Left lung (tissue), 10 donors: ENCODE data around the gene COL4A2. TPM values are rescaled to one million over a fixed set of nuclear protein-coding genes. Genes with fewer than 3 reads are reported as not detected.

Source experiments
- ATAC-seq: fragments of 200-7000 bp; cut with Tn5 transposase; one replicate; pipeline ENCODE4 v1.9.1; 2020; ENCODE audit warnings: moderate library complexity
- DNase-seq, 4 donors: peaks; one replicate each; pipeline ENCODE4 v3.0.0-alpha.2; 2013 to 2020
- H3K27ac ChIP-seq, 2 donors: fragments of 200-600 bp; sonication (generic) in 1 of 2; one replicate each; pipeline versions ENCODE4 v1.5.0 to v1.8.0; 2020 to 2021
- H3K27me3 ChIP-seq, 2 donors: fragments of 200-600 bp; sonication (generic) in 1 of 2; one replicate each; pipeline versions ENCODE4 v1.5.0 to v1.8.0; 2020 to 2021
- H3K36me3 ChIP-seq, 2 donors: fragments of 200-600 bp; sonication (generic) in 1 of 2; one replicate each; pipeline versions ENCODE4 v1.5.0 to v1.8.0; 2020 to 2021
- H3K4me1 ChIP-seq, 2 donors: fragments of 200-600 bp; one replicate each; pipeline ENCODE4 v1.8.0; 2021
- H3K4me3 ChIP-seq, 2 donors: fragments of 200-600 bp; sonication (generic) in 1 of 2; one replicate each; pipeline versions ENCODE4 v1.5.0 to v1.8.0; 2020 to 2021; ENCODE audit warnings: mild to moderate bottlenecking in 1 of 2
- H3K9me3 ChIP-seq, 2 donors: fragments of 200-600 bp; sonication (generic) in 1 of 2; one replicate each; pipeline versions ENCODE4 v1.5.0 to v1.8.0; 2020 to 2021
- intact Hi-C, 2 donors: fragments of 100-400 bp; cut with DNase I; formaldehyde crosslinking; loops; one replicate each; pipeline versions ENCODE4 v1.11.2 to v1.14.2; 2022
- polyA plus RNA-seq, 6 donors: library from polyadenylated mRNA; unstranded; fragments of 120-200 nt; gene quantifications; one replicate each; pipeline ENCODE4 v1.2.1, GENCODE V29; 2013; ENCODE audit not compliant: insufficient read length in 6 of 6
- total RNA-seq, 2 donors: library from RNA; stranded (reverse); fragmentation: NEBNext Ultra II Directional; extraction: Animal tissue kit (Norgen Biotek cat#: 25700); gene quantifications; one replicate each; pipeline ENCODE4 v1.2.1, GENCODE V29; 2021
- TF ChIP-seq, protein P1 (sequence below), 2 donors: fragments of 200-600 bp; sonication (generic) in 1 of 2; IDR thresholded peaks; one replicate each; pipeline versions ENCODE4 v1.5.0 to v1.8.0; 2021; ENCODE audit warnings: antibody characterized with exemption in 2 of 2
- donor health status: DM: no; HTN: yes; CAD: no.
- donor health status: DM: no; HTN: no; CAD: no.

COL4A2 gene
- total and polyA plus RNA-seq, 8 donors = 307 to 638 (median 395) TPM

DNA sequence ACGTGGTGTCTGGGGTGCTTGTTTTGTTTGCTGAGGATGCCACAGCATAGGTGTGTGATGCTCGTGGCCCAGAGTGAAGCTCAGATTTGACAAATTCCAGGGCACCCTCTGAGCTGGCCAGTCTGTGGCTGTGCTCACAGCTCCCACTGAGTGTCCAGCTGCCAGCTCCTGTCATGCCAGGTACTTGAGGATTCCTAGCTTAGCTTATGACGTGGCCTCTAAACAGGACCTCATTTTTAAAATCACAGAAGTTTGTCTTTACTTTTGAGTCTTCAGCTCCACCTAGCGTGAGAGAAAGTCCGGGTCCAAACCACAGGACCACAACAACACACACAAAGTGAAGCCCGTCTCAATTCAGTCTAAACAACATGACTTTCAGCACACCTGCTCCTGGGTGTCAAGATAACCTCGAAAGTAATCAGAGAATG, 137.2 kb downstream of the COL4A2 start:
- peak; percentile 45 for ATAC-seq
- H3K36me3 ChIP-seq = peaks cover 0 to 49% of the 10 kb centered on the region in 2 donors

DNA sequence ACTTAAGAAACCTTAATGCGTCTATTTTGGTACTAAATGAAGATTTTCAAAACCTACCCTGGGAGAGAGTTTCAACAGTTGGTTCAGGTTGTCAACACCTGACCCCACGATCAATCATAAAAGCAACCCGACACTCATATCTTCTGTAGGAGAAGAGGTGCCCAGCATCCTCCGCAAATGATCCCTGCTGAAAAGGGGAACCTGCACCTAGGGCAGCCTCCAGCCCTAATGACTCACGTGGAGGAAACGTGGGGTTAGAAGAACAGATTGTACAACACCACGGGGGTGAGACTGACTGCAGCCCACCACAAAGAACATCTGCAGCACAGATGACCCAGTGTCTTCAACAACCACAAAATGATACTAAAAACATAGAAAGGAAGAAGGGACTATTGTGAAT, 138.1 kb downstream of the COL4A2 start:
- ATAC-seq (no peak), DNase-seq (no peak)
- intact Hi-C loops = no loop called here
- Histone ChIP-seq H3K9me3 (no peaks in the 10 kb centered on the region), H3K4me3 (no peak overlapping the region), H3K27ac (no peak overlapping the region), H3K36me3 (peaks cover 0 to 47% of the 10 kb centered on the region in 2 donors), H3K4me1 (peaks cover 0 to 11% of the 10 kb centered on the region in 2 donors), H3K27me3 (peaks cover 0 to 7% of the 10 kb centered on the region in 2 donors)
- TF ChIP-seq, protein P1, sequence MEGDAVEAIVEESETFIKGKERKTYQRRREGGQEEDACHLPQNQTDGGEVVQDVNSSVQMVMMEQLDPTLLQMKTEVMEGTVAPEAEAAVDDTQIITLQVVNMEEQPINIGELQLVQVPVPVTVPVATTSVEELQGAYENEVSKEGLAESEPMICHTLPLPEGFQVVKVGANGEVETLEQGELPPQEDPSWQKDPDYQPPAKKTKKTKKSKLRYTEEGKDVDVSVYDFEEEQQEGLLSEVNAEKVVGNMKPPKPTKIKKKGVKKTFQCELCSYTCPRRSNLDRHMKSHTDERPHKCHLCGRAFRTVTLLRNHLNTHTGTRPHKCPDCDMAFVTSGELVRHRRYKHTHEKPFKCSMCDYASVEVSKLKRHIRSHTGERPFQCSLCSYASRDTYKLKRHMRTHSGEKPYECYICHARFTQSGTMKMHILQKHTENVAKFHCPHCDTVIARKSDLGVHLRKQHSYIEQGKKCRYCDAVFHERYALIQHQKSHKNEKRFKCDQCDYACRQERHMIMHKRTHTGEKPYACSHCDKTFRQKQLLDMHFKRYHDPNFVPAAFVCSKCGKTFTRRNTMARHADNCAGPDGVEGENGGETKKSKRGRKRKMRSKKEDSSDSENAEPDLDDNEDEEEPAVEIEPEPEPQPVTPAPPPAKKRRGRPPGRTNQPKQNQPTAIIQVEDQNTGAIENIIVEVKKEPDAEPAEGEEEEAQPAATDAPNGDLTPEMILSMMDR (IDR thresholded peaks at IDR 0.05) = no peak

More for the DNA sequence above, 137.2 kb downstream of the COL4A2 start:
- peaks cover 0 to 7% of the 10 kb centered on the region in 2 donors for H3K27me3 ChIP-seq
- no peak overlapping the region for H3K4me3 ChIP-seq
- H3K4me1 ChIP-seq = peaks cover 0 to 11% of the 10 kb centered on the region in 2 donors
- no peak overlapping the region for H3K27ac ChIP-seq
- no peaks in the 10 kb centered on the region for H3K9me3 ChIP-seq
- TF ChIP-seq, protein P1 (IDR thresholded peaks at IDR 0.05) = no peak
- DNase-seq = no peak
- intact Hi-C loops = no loop called here

- ATAC-seq (no peak), DNase-seq (no peak)
- TF ChIP-seq, protein P1 (IDR thresholded peaks at IDR 0.05) = no peak
- Histone ChIP-seq H3K4me1 (peaks cover 0 to 11% of the 10 kb centered on the region in 2 donors), H3K27me3 (peaks cover 0 to 7% of the 10 kb centered on the region in 2 donors), H3K9me3 (no peaks in the 10 kb centered on the region), H3K27ac (no peak overlapping the region), H3K36me3 (peaks cover 0 to 47% of the 10 kb centered on the region in 2 donors), H3K4me3 (no peak overlapping the region)
- intact Hi-C loops = no loop called here
Observed at GRCh38 chr13:110445722-110446574, 138.9 kb downstream of the COL4A2 start.

- Histone ChIP-seq H3K27me3 (peaks cover 0 to 7% of the 10 kb centered on the region in 2 donors), H3K27ac (no peak overlapping the region), H3K4me3 (no peak overlapping the region), H3K36me3 (peaks cover 0 to 46% of the 10 kb centered on the region in 2 donors), H3K4me1 (peaks cover 0 to 11% of the 10 kb centered on the region in 2 donors), H3K9me3 (no peaks in the 10 kb centered on the region)
- DNase-seq = no peak
- intact Hi-C loops = no loop called here
- no peak for ATAC-seq
- TF ChIP-seq, protein P1 (IDR thresholded peaks at IDR 0.05) = no peak
Observed at GRCh38 chr13:110446575-110446890, 139.4 kb downstream of the COL4A2 start.

GRCh38 chr13:110447058-110447511, 140.0 kb downstream of the COL4A2 start:
- TF ChIP-seq, protein P1 (IDR thresholded peaks at IDR 0.05) = no peak
- no peak for DNase-seq
- peaks cover 0 to 45% of the 10 kb centered on the region in 2 donors for H3K36me3 ChIP-seq
- peaks cover 0 to 11% of the 10 kb centered on the region in 2 donors for H3K4me1 ChIP-seq
- H3K27me3 ChIP-seq = peaks cover 0 to 7% of the 10 kb centered on the region in 2 donors
- no peak for ATAC-seq
- intact Hi-C loops = no loop called here
- H3K4me3 ChIP-seq = no peak overlapping the region
- H3K9me3 ChIP-seq = no peaks in the 10 kb centered on the region
- H3K27ac ChIP-seq = no peak overlapping the region
